Parathyroid adenoma (tissue), 2 donors: ENCODE measurements around the gene CRACDL.

ENCODE experiments used
- H2AFZ ChIP-seq: fragments of 300-600 bp; sonication (generic); one replicate; pipeline ENCODE4 v1.7.0; 2017; ENCODE audit warnings: antibody characterized with exemption, mild to moderate bottlenecking
- H3K27ac ChIP-seq: fragments of 300-600 bp; sonication (generic); one replicate; pipeline ENCODE4 v1.7.0; 2017
- H3K27me3 ChIP-seq: fragments of 300-600 bp; sonication (generic); one replicate; pipeline ENCODE4 v1.7.0; 2017; ENCODE audit warnings: low read length; ENCODE audit not compliant: control insufficient read depth, insufficient read depth
- H3K36me3 ChIP-seq: fragments of 300-600 bp; sonication (generic); one replicate; pipeline ENCODE4 v1.7.0; 2017; ENCODE audit warnings: low read length; ENCODE audit not compliant: control insufficient read depth, insufficient read depth
- H3K4me1 ChIP-seq: fragments of 300-600 bp; sonication (generic); one replicate; pipeline ENCODE4 v1.7.0; 2017; ENCODE audit warnings: control low read depth
- H3K4me2 ChIP-seq: fragments of 300-600 bp; sonication (generic); one replicate; pipeline ENCODE4 v1.7.0; 2017; ENCODE audit warnings: low read length
- H3K4me3 ChIP-seq: fragments of 300-600 bp; sonication (generic); one replicate; pipeline ENCODE4 v1.7.0; 2017; ENCODE audit warnings: low read depth, low read length
- H3K79me2 ChIP-seq: fragments of 300-600 bp; sonication (generic); one replicate; pipeline ENCODE4 v1.7.0; 2017; ENCODE audit warnings: control low read depth
- H3K9ac ChIP-seq: fragments of 300-600 bp; sonication (generic); one replicate; pipeline ENCODE4 v1.7.0; 2017; ENCODE audit warnings: mild to moderate bottlenecking
- H3K9me3 ChIP-seq: fragments of 300-600 bp; sonication (generic); one replicate; pipeline ENCODE4 v1.7.0; 2017; ENCODE audit warnings: low read length; ENCODE audit not compliant: control insufficient read depth
- CTCF ChIP-seq: fragments of 300-600 bp; sonication (generic); IDR thresholded peaks from one replicate; pipeline ENCODE4 v1.7.0; 2017; ENCODE audit warnings: antibody characterized with exemption, mild to moderate bottlenecking
- donor health status: primary hyperparathyroidism.

CRACDL gene

GRCh38 chr2:98895901-98896300, 40.1 kb downstream of the CRACDL start:
- Histone ChIP-seq H3K27me3 (no peaks in the 10 kb centered on the region), H3K79me2 (no peaks in the 10 kb centered on the region), H3K4me1 (no peaks in the 10 kb centered on the region), H3K4me3 (no peak overlapping the region), H3K9ac (no peak overlapping the region), H3K4me2 (no peak overlapping the region), H3K27ac (no peak overlapping the region), H3K9me3 (no peaks in the 10 kb centered on the region), H2AFZ (no peak overlapping the region), H3K36me3 (no peaks in the 10 kb centered on the region)
- no peak for TF ChIP-seq CTCF

- H3K27ac ChIP-seq, result no peak overlapping the region
Observed at GRCh38 chr2:98895221-98895620, 40.8 kb downstream of the CRACDL start.

GRCh38 chr2:98894331-98895000, 41.6 kb downstream of the CRACDL start:
- no peak for TF ChIP-seq CTCF
- Histone ChIP-seq H3K4me2 (no peak overlapping the region), H3K27ac (no peak overlapping the region), H3K79me2 (no peaks in the 10 kb centered on the region), H3K27me3 (no peaks in the 10 kb centered on the region), H3K9me3 (no peaks in the 10 kb centered on the region), H3K4me3 (no peak overlapping the region), H3K4me1 (no peaks in the 10 kb centered on the region), H2AFZ (no peak overlapping the region), H3K9ac (no peak overlapping the region), H3K36me3 (no peaks in the 10 kb centered on the region)

More at GRCh38 chr2:98895221-98895620, 40.8 kb downstream of the CRACDL start:
- Histone ChIP-seq H3K9ac (no peak overlapping the region), H3K4me3 (no peak overlapping the region), H3K4me2 (no peak overlapping the region), H3K36me3 (no peaks in the 10 kb centered on the region), H3K79me2 (no peaks in the 10 kb centered on the region), H2AFZ (no peak overlapping the region), H3K27me3 (no peaks in the 10 kb centered on the region), H3K4me1 (no peaks in the 10 kb centered on the region), H3K9me3 (no peaks in the 10 kb centered on the region)
- TF ChIP-seq CTCF, result no peak

GRCh38 chr2:98893911-98894321, 42.1 kb downstream of the CRACDL start:
- H3K9ac ChIP-seq, result no peak overlapping the region
- H3K4me3 ChIP-seq, result no peak overlapping the region
- no peak overlapping the region for H2AFZ ChIP-seq
- H3K9me3 ChIP-seq, result no peaks in the 10 kb centered on the region
- no peaks in the 10 kb centered on the region for H3K79me2 ChIP-seq
- no peak overlapping the region for H3K27ac ChIP-seq
- H3K4me2 ChIP-seq, result no peak overlapping the region
- H3K36me3 ChIP-seq, result no peaks in the 10 kb centered on the region
- no peaks in the 10 kb centered on the region for H3K4me1 ChIP-seq
- TF ChIP-seq CTCF, result no peak
- H3K27me3 ChIP-seq, result no peaks in the 10 kb centered on the region

GRCh38 chr2:98892871-98893270, 43.2 kb downstream of the CRACDL start:
- Histone ChIP-seq H2AFZ (no peak overlapping the region), H3K36me3 (no peaks in the 10 kb centered on the region), H3K4me1 (no peaks in the 10 kb centered on the region), H3K9me3 (no peaks in the 10 kb centered on the region), H3K27ac (no peak overlapping the region), H3K4me2 (no peak overlapping the region), H3K4me3 (no peak overlapping the region), H3K9ac (no peak overlapping the region), H3K79me2 (no peaks in the 10 kb centered on the region), H3K27me3 (no peaks in the 10 kb centered on the region)
- no peak for TF ChIP-seq CTCF
